ENCODE results near the gene CTXN1. TPM values are rescaled to one million over a fixed set of nuclear protein-coding genes. Genes with fewer than 3 reads are reported as not detected.
"Not testable (repeated sequence)": the region's sequence is repeated elsewhere in the genome, so short reads cannot be mapped to it uniquely, and the experiment has no call there.

The CTXN1 gene
- total RNA-seq, 1 donor from 2014 or later = 2.2 TPM

- DNase-seq (ENCODE audit: low spot score) = peak; percentile 46
These were observed 1.0 kb upstream of the CTXN1 start for GRCh38 chr19:7926727-7927604.

DNA sequence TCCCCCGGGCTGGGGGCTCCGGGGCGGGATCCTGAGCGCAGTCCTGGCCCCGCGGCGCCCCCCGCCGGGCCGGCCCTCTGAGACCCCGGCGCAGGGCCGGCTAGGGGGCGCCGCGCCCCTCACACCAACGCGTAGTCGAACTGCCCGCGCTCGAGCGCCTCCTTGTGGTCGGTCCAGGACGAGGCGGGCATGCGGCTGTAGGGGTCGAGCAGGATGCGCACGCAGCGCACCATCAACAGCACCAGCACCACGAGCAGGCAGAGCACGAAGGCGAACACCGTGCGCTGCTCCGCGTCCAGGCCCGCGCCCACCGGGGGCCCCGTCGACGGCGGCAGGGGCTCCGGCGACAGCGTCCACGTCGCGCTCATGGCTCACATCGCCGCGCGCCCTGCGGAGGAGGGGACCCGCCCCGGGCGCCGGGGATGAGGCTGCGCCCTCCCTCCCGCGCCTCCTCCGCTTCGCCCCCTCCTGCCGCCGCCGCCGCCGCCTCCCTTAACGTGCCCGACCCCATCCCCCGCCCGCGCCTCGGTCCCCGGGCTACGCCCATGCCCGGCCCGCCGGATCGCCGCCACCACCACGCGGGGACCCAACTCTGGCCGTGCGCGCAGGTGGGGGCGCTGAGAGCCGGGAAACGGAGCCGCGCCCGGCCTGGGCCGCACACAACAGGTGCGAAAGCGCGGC is 624 bp downstream of the CTXN1 start:
- DNase-seq (ENCODE audit: low spot score) = peak; percentile 62

DNA sequence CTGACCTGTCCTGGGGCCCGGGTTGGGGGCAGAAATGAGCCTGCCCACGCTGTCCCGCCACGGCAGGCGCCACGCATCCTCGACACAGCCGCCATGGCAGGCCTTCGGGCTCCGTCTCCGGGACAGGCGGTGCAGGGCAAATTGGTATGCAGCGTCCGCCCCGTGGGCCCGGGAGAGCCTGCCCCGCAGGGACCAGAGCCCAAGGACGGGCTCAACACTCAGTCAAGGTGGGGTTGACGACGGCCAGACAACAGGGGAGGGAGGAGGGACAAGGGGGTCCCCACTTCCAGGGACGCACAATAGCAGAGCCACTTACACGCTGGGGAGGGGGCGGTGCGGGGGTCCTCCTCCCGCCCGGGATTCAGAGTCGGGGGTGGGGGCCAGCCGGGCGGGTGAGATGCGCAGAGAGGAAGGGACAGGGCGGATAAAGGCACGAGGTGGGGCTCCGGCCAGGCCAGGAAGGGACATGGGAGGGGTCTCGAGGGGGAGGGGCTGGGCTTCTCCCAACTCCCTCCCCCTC is 1.2 kb downstream of the CTXN1 start:
- no peak for DNase-seq (ENCODE audit: low spot score)

DNA sequence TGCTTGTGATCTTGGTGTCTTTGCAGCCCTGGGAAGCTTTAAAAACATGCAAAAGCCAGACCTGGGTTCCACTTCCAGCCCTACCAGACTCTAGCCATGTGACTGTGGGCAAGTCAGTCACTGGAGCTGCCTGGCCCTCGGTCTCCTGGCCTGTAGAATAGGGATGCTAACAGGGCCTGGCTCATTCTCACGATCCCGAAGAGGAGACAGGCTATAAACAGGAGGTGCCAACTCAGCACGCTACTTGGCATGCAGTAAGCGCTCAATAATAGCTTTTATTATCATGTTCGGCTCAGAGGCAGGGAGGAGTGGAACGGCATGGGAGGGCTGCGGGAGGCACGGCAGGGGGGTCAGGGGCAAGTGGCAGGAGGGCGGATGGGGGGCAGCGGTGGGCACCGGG is 1.7 kb downstream of the CTXN1 start:
- no peak for DNase-seq (ENCODE audit: low spot score)

DNA sequence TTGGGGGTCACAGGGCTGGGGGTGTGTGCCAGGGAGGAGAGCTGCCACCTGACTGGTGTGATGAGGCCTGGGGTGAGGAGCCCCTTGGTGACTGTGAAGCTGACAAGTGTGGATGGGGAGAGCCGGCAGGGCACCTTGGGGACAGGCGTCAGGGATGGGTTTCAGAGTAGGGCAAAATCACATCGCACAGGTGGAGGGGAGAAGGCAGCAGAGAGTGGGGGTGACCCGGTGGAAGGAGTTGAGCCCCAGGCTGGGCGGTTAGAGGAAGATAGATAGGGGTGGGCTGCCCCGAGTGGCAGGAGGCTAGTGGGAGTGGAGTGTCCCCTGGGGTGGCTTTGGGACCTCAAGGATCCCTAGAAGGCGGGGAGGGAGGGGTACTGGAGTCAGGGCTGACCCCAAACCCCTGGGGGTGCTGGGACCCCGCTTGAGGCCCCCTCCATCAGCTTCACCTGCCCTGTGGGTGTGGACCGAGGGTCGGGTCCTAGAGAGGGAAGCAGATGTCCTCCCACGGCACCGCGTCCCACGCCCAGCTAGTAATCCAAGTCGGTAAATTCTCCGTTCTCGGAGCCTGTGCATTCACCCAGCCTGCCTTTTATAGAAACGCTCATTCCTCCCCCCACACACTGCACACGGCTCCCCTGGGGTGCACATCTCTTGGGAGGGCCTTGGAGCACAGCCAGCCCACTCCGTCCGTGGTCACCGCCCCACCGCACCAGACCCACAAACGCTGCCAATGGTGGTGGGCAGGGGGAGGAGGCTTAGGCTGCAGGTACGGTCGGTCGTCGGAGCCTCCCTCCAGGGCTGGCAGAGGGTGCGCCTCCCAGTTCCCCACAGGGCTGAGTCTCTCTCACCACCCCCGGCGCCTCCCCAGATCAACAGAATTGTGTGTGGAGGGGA is 2.4 kb downstream of the CTXN1 start:
- no peak for DNase-seq (ENCODE audit: low spot score)

GRCh38 chr19:7922836-7923195 is 3.1 kb downstream of the CTXN1 start:
- no peak for DNase-seq (ENCODE audit: low spot score)

DNA sequence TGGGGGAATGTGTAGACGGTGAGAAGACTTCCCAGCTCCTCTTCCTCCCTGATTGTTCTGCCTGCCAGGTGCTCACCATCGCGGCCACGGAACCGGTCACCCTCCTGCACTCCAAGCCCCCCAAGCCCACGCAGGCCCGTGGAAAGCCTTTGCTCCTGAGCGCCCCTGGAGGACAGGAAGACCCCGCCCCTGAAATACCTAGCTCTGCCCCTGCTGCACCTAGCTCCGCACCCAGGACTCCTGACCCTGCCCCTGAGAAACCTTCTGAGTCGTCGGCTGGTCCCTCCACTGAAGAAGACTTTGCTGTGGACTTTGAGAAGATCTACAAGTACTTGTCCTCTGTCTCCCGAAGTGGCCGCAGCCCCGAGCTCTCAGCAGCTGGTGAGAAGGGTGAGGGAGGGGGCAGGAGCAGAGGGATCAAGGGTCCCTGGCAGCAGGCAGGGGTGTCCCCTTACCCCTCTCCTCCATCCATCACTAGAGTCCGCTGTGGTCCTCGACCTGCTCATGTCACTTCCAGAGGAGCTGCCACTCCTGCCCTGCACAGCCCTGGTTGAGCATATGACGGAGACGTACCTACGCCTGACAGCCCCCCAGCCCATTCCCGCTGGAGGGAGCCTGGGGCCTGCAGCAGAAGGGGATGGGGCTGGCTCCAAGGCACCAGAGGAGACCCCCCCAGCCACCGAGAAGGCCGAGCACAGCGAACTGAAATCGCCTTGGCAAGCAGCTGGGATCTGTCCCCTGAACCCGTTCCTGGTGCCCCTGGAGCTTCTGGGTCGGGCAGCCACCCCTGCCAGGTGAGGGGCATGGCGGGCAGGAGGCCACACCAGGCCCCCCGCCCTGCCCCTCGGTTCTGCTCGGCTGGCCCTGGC is 3.7 kb downstream of the CTXN1 start:
- peak; percentile 56 for DNase-seq (ENCODE audit: low spot score)

GRCh38 chr19:7921302-7921966 is 4.5 kb downstream of the CTXN1 start:
- peak; percentile 53 for DNase-seq (ENCODE audit: low spot score)

- peak; percentile 100 for DNase-seq (ENCODE audit: low spot score)
These were observed 5.2 kb downstream of the CTXN1 start for GRCh38 chr19:7920519-7921301.

GRCh38 chr19:7919610-7920518 is 6.1 kb downstream of the CTXN1 start, which contains the start of gene SNAPC2:
SNAPC2 (plus strand) TSS chr19:7920338; CDS start chr19:7920367, 29 bp downstream.
- DNase-seq (ENCODE audit: low spot score) = peak; percentile 97

GRCh38 chr19:7918615-7919421 is 7.1 kb downstream of the CTXN1 start:
- DNase-seq (ENCODE audit: low spot score) = peak; percentile 57

DNA sequence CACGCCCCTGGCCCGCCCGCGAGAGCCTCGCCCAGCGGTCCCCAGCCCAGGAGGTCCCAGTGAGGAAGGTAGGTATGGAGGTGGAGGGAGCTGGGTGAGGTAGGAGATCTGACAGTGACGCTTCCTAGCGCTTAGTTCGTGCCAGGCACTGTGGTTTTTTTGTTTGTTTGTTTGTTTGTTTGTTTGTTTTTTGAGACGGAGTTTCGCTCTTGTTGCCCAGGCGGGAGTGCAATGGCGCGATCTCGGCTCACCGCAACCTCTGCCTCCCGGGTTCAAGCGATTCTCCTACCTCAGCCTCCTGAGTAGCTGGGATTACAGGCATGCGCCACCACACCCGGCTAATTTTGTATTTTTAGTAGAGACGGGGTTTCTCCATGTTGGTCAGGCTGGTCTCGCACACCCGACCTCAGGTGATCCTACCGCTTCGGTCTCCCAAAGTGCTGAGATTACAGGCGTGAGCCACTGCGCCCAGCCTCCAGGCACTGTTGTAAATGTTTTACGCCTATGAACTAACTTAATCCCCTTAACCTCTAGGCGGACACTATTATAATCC is 7.8 kb downstream of the CTXN1 start:
- not testable (repeated sequence) for DNase-seq (ENCODE audit: low spot score)

- DNase-seq (ENCODE audit: low spot score) = no peak
These were observed 8.5 kb downstream of the CTXN1 start for GRCh38 chr19:7917267-7918061.

DNA sequence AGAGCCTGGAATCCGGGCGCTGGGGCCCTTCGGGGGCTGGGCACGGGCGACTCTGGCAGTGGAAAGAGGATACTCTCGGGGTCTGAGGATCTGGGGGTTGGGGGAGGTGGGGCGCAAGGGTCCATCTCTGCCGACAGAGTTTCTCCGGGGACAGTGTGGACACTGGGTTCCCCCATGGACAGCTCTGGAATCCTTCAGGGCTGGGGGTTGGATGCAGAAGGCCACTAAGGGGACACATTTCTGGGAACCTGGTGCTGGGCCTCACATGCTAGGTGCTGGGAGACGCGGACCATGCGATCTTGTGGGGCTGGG is 9.0 kb downstream of the CTXN1 start:
- no peak for DNase-seq (ENCODE audit: low spot score)

- DNase-seq (ENCODE audit: low spot score) = no peak
These were observed 9.6 kb downstream of the CTXN1 start for GRCh38 chr19:7916103-7916954.

All from ureter (tissue), 1 donor.